Measurements from ENCODE around the gene FAM149B1.

FAM149B1 gene

DNA sequence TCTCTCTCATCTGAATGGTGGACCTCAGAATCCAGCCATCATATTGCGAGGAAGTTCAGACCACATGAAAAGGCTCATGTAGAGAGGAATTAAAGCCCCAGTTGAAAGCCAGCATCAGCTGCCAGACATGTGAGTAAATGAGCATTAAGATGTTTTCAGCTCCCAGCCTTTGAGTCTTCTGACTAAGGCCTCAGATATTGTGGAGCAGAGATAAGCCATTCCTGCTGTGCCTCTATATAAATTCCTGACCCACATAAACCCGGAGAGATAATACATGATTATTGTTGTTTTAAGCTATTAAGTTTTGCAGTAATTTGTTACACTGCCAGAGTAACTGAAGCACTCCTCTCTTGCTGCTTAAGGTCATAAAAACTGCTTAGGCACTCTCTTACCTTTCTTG, 14.6 kb downstream of the FAM149B1 start:
- no peak for DNase-seq

DNA sequence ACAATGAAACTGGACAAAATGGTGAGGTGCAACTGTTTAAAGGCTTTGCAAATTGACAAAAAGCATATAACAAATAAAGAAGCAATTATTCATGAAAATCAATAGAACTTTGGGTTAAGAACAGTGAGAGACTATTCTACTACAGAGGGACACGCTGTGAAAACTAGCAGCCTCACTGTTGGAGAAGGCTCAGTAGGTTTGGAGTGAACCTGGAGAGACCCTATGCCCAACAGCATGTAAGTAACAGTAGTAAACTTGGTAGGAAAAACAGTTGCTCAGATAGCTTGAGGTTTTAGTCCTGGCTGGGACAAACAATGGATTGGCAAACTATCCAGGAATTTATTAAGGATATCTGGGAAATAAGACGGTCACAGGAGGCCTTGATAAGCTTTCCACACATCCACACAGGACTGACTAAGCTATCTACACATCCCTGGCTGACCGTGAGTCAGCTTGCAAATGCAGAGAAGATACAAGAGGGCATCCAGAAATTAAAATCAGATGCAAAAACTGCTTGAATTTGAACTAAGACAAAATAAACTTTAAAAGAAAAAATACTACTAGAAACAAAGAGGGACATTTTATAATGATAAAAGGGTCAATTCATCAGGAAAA, 15.9 kb downstream of the FAM149B1 start:
- DNase-seq, result no peak

DNA sequence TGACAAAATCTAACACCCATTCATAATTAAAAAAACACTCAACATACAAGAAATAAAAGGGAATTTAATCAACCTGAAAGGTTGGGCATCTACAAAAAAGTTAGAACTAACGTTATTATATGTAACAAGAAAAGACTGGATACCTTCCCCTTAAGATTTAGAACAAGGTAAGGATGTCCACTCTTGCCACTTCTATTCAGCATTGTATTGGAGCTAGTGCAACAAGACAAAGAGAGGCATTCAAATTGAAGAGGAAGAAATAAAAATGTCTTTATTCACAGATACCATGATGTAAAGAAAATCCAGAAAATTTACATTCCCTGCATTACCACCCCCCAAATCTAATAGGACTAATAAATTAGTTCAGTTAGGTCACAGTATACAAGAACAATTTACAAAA, 18.3 kb downstream of the FAM149B1 start:
- DNase-seq, result no peak

DNA sequence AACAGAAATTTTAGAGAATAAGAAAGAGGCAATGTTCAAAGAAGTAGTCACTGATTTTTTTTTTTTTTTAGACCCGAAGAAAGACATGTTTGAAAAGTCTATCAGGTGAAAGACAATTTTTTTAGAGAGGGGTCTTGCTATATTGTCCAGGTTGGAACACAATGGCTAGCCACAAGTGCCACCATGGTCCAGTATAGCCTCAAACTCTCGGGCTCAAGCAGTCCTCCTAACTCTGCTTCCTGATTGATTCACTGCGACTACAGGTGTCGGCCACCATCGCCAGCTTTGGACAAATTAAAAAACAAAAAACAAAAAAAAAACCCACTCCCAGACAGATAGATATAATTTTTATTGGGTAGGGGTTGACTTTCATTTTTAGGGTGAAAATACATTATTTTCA, 22.3 kb downstream of the FAM149B1 start:
- no peak for DNase-seq

DNA sequence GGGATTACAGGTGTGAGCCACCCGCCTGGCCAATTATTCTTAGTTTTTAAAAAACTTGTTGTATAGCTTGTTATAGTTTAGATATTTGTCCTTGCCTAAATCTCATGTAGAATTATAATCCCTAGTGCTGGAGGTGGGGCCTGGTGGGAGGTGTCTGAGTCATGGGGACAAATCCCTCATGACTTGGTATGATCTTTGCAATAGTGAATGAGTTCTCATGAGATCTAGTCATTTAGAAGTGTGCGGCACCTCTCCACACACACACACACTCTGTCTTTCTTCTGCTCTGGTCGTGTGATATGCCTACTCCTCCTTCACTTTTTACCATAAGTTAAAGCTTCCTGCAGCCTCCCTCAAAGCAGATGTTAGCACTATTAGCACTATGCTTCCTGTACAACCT, 37.2 kb downstream of the FAM149B1 start:
- peak; percentile 51 to 56 (median 56) for DNase-seq

DNA sequence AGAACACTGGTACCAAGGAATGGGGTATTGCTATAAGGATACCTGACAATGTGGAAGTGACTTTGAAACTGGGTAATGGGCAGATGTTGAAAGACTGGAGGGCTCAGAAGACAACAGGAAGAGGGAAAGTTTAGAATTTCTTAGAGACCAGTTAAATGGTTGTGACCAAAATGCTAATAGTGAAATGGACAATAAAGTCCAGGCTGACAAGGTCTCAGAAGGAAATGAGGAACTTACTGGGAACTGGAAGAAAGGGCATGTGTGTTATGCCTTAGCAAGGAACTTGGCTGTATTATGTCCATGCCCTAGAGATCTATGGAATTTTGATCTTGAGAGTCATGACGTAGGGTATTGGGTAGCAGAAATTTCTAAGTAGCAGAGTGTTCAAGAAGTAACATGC, 38.0 kb downstream of the FAM149B1 start:
- peak; percentile 40 to 60 (median 55) for DNase-seq

DNA sequence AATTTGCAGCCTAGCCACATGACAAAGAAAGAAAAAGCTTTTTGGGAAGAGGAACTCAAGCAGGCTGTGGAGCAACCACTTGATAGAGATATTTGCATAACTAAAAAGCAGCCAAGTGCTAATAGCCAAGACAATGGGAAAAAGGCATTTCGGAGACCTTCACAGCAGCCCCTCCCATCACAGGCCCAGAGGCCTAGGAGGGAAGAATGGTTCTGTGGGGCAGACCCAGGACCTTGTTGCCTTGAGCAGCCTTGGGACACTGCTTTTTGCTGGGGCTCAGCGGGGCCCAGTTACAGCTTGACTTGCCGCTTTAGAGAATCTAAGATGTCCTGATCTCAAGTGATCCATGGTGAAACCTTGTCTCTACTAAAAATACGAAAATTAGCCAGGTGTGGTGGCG, 38.5 kb downstream of the FAM149B1 start:
- DNase-seq, result peak in 2 of 3 donors; percentile 12 to 14

DNA sequence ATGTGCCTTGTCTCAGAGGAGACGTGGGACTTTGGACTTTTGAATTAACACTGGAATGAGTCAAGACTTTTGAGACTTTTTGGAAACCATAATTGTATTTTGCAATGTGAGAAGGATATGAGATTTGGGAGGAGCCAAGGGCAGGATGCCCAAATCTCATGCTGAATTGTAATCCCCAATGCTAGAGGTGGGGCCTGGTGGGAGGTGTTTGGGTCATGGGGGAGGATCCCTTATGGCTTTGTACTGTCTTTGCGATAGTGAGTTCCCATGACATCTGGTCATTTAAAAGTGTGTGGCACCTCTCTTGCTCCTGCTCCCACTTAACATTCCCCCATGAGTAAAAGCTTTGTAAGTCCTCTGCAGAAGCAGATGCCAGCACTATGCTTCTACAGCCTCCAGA, 40.0 kb downstream of the FAM149B1 start:
- no peak for DNase-seq

DNA sequence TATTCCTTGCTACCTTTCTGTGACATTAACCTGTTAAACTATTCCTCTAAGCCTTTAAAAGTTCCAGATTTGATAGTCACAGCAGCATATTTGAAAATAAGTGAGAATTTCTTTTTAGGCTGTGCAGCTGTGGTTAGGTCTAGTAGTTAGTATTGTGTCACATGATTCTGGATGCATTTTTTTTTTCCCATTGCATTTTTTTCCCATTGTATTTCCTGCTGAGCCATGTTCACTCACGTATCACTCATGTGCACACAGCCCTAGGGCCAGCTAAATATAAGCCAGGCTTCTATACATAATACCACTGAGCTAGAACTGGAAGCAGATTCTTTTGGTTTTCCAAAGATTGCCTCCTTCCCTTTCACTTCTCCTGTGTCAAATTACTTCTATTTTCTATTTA, 41.8 kb downstream of the FAM149B1 start:
- DNase-seq, result no peak

DNA sequence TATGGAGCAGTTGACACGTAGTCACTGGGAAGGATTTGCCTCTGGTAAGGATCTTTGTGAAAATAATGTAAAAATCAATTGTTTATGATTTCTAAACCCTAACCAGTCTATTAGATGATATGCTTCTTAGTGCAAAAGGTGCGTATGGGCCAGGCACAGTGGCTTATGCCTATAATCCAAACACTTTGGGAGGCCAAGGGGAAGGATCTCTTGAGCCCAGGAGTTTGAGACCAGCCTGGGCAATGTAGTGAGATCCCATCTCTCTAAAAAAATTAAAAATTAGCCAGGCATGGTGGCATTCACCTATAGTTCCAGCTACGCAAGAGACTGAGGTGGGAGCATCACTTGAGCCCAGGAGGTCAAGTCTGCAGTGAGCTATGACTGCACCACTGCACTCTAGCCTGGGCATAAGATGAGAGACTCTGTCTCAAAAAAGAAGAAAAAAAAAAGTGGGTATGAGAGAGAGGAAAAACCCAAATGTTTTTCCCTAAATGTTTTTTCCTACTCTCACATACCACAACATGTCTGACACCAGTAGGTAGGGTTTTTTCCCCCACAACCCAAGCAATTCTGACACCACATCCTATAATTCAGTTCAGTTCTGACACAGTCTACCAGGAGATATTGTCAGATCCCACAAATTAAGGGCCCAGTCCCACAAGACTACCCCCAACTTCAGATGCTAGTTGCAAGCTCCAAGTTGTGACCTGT, 42.6 kb downstream of the FAM149B1 start:
- no peak for DNase-seq

DNA sequence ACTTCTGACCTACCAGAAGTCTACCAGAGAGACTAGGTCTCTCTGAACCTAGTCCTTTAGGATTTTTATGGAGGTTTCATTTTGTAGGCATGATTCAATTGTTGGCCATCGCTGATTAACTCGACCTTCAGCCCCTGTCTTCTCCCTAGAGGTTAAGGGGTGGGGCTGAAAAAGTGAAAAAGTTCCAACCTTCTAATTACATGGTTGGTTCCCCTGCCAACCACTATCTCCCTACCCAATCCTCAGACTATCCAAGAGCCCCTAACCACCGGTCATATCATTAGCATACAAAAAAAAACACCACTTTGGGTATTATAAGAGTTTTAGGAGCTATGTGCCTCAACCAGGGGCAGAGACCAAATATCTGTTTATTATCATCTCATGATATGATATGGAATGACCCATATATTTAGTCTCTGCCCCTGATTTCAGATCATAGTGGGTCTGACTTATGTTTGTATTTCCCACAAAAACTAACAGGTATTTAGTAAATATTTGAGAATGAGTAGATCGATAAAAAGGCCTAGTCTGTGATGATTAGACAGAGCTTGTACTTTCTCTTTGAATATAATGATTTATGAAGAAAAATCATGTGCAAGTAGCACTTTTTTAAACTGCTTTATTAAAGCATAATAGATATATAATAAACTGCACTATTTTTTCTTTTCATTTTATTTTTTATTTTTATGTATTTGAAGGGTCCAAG, 43.3 kb downstream of the FAM149B1 start:
- DNase-seq, result no peak

DNA sequence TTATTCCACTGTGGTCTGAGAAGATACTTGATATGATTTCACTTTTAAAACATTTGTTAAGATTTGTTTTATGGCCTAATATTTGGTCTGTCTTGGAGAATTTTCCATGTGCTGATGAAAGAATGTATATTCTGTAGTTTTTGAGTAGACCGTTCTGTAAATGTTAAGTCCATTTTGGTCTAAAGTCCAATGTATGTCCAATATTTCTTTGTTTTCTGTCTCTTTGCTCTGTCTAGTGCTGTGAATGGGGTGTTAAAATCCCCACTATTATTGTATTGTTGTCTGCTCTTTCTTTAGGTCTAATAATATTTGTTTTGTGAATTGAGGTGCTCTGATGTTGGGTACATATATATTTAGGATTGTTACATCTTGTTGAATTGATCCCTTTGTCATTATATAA, 47.8 kb downstream of the FAM149B1 start:
- DNase-seq, result no peak

DNA sequence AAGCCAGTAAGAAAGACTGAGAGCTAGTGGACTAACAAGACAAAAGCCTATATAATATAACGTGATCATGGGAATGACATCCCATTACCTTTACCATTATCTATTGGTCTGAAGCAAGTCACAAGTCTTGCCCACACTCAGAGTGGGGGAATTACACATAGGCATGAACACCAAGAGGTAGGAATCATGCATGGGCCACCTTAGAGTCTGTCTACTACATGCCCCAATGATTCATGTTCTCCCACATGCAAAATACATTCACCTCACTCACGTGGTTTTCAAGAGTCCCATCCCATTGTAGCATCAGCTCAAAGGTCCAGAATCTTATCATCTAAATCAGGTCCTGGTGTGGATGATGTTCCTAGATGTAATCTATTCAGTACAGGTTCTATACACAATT, 49.7 kb downstream of the FAM149B1 start:
- DNase-seq, result no peak

DNA sequence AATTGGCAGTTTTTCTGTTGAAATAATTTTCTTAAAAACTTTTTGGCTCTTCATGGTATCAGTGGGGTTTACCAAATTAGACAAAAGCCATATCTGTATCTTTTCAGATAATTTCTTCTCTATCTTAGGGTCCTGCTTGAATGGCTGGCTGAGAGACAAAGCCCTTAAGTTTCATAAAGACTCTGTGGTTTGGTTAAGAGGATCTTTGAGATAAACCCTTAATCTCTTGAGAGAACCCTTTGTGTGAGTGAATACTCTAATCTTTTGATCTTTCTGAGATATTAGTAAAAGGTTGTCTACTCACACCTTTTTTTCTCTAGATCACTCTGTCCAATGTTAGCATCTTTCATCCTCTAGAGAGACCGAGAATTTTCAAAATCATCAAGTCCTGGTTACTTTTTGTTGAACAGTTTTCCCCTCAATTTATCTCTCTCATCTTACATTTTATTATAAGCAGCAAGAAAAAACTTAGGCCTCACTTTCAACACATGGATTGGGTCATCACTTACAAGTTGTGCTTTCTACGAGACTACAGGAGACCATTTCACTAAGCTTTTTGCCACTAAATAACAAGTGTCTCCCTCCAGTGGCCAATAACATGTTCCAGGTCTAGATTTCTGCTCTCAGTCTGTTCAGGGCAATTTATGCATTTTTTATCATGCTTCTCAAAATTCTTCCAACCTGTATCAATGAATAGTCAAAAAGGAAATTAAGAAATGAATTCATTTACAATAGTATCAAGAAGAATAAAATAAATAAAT, 50.7 kb downstream of the FAM149B1 start:
- peak; percentile 18 to 29 (median 28) for DNase-seq

DNA sequence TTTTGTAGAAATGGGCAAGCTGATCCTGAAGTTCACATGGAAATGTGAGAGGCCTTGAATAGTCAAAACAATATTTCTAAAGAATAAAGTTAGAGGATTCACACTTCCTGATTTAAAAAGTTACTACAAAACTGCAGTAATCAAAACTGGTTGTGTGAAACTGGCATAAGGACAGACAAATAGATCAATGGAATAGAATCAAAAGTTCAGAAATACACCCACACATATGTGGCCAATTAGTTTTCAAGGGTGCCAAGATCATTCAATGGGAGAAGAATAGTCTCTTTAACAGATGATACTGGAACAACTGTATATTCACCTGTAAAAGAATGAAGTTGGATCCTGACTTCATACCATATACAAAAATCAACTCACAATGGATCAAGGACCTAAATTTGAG, 51.5 kb downstream of the FAM149B1 start:
- DNase-seq, result no peak

DNA sequence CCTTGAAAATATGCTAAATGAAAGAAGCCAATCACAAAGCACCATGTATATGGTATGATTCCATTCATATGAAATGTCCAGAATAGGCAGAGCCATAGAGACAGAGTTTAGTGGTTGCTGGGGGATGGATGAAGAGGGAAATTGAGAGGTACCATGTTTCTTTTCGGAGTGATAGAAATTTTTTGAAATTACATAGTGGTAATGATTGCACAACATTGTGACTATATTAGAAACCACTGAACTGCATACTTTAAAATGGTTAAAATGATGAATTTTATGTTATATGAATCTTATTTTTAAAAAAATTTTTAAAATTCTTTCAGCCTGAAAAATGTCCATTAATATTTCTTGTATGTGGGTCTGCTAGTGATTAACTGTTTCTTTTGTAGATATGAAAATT, 53.1 kb downstream of the FAM149B1 start:
- DNase-seq, result no peak

DNA sequence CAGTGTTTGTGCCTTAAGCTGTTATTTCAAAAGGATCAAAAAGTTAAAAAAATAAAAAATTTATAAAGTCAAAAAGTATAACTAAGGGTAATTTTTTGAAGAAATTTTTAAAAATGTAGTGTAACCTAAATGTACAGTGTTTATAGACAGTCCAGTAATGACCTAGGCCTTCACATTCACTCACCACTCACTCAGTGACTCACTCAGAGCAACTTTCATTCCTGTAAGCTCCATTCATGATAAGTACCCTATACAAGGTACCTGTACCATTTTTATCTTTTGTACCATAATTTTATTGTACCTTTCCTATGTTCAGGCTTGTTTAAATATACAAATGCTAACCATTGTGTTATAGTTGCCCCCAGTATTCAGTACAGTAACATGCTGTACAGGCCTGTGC, 57.6 kb downstream of the FAM149B1 start:
- DNase-seq, result no peak

DNA sequence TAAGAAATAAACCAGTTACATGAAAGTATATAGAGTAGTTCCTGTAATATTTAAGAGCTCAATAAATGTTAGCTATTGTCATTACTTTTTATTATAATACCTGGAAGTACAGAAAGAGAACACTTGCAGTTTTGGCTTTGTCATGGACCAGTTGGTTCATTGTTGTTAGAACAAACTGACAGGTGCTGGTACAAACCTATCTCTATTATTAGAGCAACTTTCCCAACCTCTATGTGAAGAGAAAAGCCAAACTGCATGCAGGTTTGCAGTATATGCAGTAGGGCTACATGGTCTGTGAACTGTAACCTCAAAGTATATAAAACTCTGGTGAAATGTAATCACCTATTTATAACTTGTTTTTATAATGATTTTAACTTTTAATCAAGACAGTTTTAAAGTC, 58.7 kb downstream of the FAM149B1 start:
- DNase-seq, result no peak

DNA sequence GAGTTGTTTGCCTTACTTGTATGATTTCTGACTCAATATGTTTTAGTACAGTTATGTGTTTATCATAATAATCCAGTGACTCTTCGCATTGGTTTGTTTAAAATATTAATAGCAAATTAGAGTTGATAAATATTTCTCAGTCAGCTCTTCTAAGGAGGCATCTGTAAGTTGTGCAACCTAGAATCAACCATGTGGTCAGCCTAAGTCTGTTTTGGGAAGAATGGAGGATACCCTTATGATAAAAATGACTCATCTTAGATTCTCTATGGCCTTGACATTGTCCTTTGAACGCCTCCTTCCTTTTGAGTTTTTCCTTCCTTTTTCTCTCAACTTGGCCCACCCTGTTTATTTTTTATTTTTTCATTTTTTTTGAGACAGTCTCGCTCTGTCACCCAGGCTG, 60.3 kb downstream of the FAM149B1 start:
- DNase-seq, result peak; percentile 48 to 74 (median 73)

DNA sequence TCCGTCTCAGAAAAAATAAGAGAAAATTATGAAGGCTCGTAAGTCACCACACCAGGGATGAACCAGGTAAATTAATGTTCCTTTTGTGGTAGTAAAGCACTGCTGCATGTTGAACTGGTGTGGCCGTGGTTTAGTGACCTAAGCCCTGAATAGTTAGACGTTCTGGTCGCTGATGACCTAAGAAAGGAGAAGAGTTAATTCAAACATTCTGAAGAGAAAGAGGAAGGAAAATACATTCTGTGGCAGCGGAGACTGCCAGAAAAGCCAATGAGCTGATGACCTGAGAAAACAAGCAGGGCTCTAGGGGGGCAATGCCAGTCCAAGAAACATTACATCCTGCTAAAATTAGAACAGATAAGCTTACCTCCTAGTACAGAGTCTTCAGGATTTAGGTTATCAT, 61.6 kb downstream of the FAM149B1 start:
- peak; percentile 66 to 77 (median 75) for DNase-seq

DNA sequence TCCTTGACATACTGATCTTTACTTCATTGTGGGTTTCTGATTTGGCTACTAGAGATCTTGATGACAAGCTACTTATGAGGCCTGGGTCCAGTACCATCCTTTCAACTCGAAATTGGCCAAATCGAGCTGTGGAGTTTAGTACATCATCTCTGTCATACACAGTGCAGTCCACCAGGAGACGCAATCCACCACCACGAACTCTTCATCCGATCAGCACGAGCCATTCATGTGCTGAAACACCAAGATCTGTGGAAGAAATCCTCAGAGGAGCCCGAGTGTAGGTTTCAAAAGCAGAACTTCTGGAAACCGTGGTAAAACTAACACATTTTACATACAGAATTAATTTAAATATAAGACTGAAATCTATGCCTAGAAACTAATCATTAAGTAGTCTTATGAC, 65.0 kb downstream of the FAM149B1 start:
- DNase-seq, result no peak

DNA sequence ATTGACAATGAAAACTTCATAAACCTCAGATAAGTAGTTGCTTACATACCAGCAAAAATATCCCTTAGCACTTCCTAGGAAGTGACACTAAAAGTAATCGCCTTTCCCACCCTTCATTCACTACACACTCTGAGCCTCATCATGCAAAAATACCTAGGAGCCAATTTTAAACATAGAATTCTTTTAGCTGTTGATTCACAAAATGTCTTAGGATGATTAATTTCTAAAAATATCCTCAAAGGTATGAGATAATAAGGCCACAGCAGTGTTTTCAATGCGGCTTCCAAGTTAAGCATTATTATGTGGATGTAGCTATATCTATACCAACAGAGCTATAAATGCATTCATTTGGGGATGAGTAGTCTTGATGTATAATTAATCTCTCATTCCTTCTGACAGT, 66.0 kb downstream of the FAM149B1 start:
- no peak for DNase-seq

DNA sequence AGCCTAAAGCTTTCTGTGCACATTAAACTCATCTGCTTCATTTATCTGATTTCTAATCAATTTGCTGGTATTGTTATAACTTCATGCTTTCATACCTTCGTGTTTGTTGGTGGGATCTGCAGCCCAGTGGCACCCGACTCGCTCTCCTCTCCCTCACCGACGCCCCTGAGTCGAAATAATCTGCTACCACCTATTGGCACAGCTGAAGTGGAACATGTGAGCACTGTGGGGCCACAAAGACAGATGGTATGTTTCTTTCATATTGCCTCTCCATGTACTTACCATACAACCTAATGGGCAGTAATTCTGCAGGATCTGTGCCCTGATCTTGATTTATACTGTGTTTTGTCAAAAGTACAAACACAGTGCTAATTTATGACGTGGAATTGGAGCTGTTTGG, 66.8 kb downstream of the FAM149B1 start:
- DNase-seq, result no peak

Measured in suppressor macrophage treated with lipopolysaccharide for 1 hour (primary cell).